H1 (cell line): ENCODE results near the gene SLX4IP. TPM values are rescaled to one million over a fixed set of nuclear protein-coding genes. Genes with fewer than 3 reads are reported as not detected.

Source experiments
- CTCF ChIA-PET: fragments of 300-600 bp; sonication (Branson Sonifier 250); formaldehyde crosslinking; loops from one replicate; lab custom pipeline; 2021; ENCODE audit not compliant: partially characterized antibody; lab: Charles Lee
- POLR2A ChIA-PET: fragments of 300-600 bp; sonication (Branson Sonifier 250); formaldehyde crosslinking; loops from one replicate; lab custom pipeline; 2021; ENCODE audit warnings: inconsistent platforms; ENCODE audit not compliant: partially characterized antibody; lab: Charles Lee
- DNase-seq, 2 experiments: peaks; one replicate each; pipeline versions ENCODE4 v3.0.0 to v3.0.0-alpha.2; 2010 to 2022; ENCODE audit warnings: low spot score in 2 of 2, low read depth in 1 of 2, mixed read lengths in 1 of 2
- FAIRE-seq: peaks from 2 replicates; lab custom pipeline; 2011; peaks lifted over from hg19 to GRCh38; lab: Jason Lieb, UNC
- H2AFZ ChIP-seq: 2 replicates; pipeline ENCODE4 v1.8.1; 2012; ENCODE audit warnings: low read length, inconsistent platforms
- H2AK5ac ChIP-seq: 2 replicates; pipeline ENCODE4 v1.6.1; 2013; ENCODE audit warnings: low read depth, low read length
- H2BK120ac ChIP-seq: replicated peaks from 2 replicates; pipeline ENCODE3; 2013; ENCODE audit warnings: low read depth, low read length, inconsistent platforms
- H2BK12ac ChIP-seq: 2 replicates; pipeline ENCODE4 v1.6.1; 2013; ENCODE audit warnings: low read depth, low read length
- H2BK15ac ChIP-seq: 2 replicates; pipeline ENCODE4 v1.6.1; 2013; ENCODE audit warnings: low read length
- H2BK20ac ChIP-seq: 2 replicates; pipeline ENCODE4 v1.6.1; 2013; ENCODE audit warnings: low read length
- H2BK5ac ChIP-seq: 2 replicates; pipeline ENCODE4 v1.6.1; 2013; ENCODE audit warnings: low read depth, low read length
- H3K14ac ChIP-seq: 2 replicates; pipeline ENCODE4 v1.6.1; 2013; ENCODE audit warnings: inconsistent platforms; ENCODE audit not compliant: insufficient read length
- H3K18ac ChIP-seq: 2 replicates; pipeline ENCODE4 v1.6.1; 2013; ENCODE audit warnings: low read length; ENCODE audit errors: extremely low read depth
- H3K23ac ChIP-seq: 2 replicates; pipeline ENCODE4 v1.6.1; 2013; ENCODE audit warnings: inconsistent platforms; ENCODE audit not compliant: insufficient read length
- H3K23me2 ChIP-seq: 2 replicates; pipeline ENCODE4 v1.6.1; 2013; ENCODE audit warnings: low read depth, low read length
- H3K27ac ChIP-seq: 2 replicates; pipeline ENCODE4 v1.6.1; 2011; ENCODE audit warnings: low read depth, low read length, inconsistent platforms
- H3K27me3 ChIP-seq, 4 experiments: replicated peaks in 1 of 4; 1 replicate in 1 of 4; 2 replicates in 3 of 4; pipeline versions ENCODE4 v1.6.1 to v1.8.1; 2011 to 2013; ENCODE audit warnings: low read length in 3 of 4, mild to moderate bottlenecking in 3 of 4, inconsistent platforms in 2 of 4, mixed read lengths in 2 of 4, moderate library complexity in 1 of 4; ENCODE audit not compliant: control insufficient read depth in 3 of 4, insufficient read depth in 3 of 4; ENCODE audit errors: extremely low read depth in 1 of 4
- H3K36me3 ChIP-seq, 4 experiments: 2 replicates each; pipeline versions ENCODE4 v1.6.1 to v1.8.1; 2011 to 2013; ENCODE audit warnings: mild to moderate bottlenecking in 4 of 4, low read length in 3 of 4, moderate library complexity in 2 of 4, control low read depth in 1 of 4, inconsistent platforms in 1 of 4; ENCODE audit not compliant: insufficient read depth in 4 of 4, control insufficient read depth in 2 of 4
- H3K4ac ChIP-seq: replicated peaks from 2 replicates; pipeline ENCODE3; 2013; ENCODE audit warnings: low read length, low read depth, mixed read lengths, inconsistent platforms; ENCODE audit not compliant: insufficient read length
- H3K4me1 ChIP-seq, 4 experiments: replicated peaks in 1 of 4; 1 replicate in 1 of 4; 2 replicates in 3 of 4; pipeline versions ENCODE4 v1.6.1 to v1.8.1; 2011 to 2013; ENCODE audit warnings: low read length in 3 of 4, inconsistent platforms in 2 of 4, mixed read lengths in 1 of 4; ENCODE audit not compliant: insufficient read depth in 4 of 4, control insufficient read depth in 3 of 4
- H3K4me2 ChIP-seq, 2 experiments: 2 replicates each; pipeline versions ENCODE4 v1.6.1 to v1.8.1; 2011 to 2013; ENCODE audit warnings: low read depth in 2 of 2, low read length in 2 of 2, control low read depth in 1 of 2, inconsistent platforms in 1 of 2, mild to moderate bottlenecking in 1 of 2; ENCODE audit not compliant: insufficient read depth in 1 of 2
- H3K4me3 ChIP-seq, 4 experiments: fragments of 200-600, 300-600 bp in 1 of 4; sonication (generic), shearing (Covaris generic), sonication (Bioruptor Twin) in 1 of 4; 2 replicates each; pipeline versions ENCODE4 v1.5.1 to v1.8.1; 2011 to 2016; ENCODE audit warnings: low read length in 4 of 4, low read depth in 3 of 4, control low read depth in 2 of 4, inconsistent platforms in 2 of 4, mild to moderate bottlenecking in 2 of 4, mixed read lengths in 1 of 4, moderate library complexity in 1 of 4; ENCODE audit not compliant: insufficient read depth in 2 of 4; ENCODE audit errors: extremely low read depth in 1 of 4
- H3K56ac ChIP-seq: replicated peaks from 2 replicates; pipeline ENCODE3; 2013; ENCODE audit warnings: low read depth, mild to moderate bottlenecking, mixed read lengths, low read length, inconsistent platforms; ENCODE audit not compliant: insufficient read length
- H3K79me1 ChIP-seq: 2 replicates; pipeline ENCODE4 v1.6.1; 2013; ENCODE audit warnings: low read depth, low read length, control low read depth
- H3K79me2 ChIP-seq, 2 experiments: 2 replicates each; pipeline versions ENCODE4 v1.6.1 to v1.8.1; 2012 to 2013; ENCODE audit warnings: low read length in 2 of 2, mild to moderate bottlenecking in 2 of 2, inconsistent platforms in 1 of 2; ENCODE audit not compliant: insufficient read depth in 2 of 2, control insufficient read depth in 1 of 2
- H3K9ac ChIP-seq, 4 experiments: replicated peaks in 1 of 4; 1 replicate in 1 of 4; 2 replicates in 3 of 4; pipeline versions ENCODE4 v1.6.1 to v1.8.1; 2011 to 2013; ENCODE audit warnings: low read depth in 3 of 4, low read length in 3 of 4, control low read depth in 2 of 4, mild to moderate bottlenecking in 2 of 4, moderate library complexity in 2 of 4, inconsistent platforms in 1 of 4; ENCODE audit errors: extremely low read depth in 1 of 4
- H3K9me3 ChIP-seq, 2 experiments: 2 replicates each; pipeline versions ENCODE4 v1.6.1 to v1.8.1; 2012 to 2013; ENCODE audit warnings: mild to moderate bottlenecking in 2 of 2, moderate library complexity in 2 of 2, control low read depth in 1 of 2, inconsistent platforms in 1 of 2, low read depth in 1 of 2, low read length in 1 of 2, mixed read lengths in 1 of 2; ENCODE audit not compliant: insufficient read depth in 2 of 2
- H4K20me1 ChIP-seq, 2 experiments: replicated peaks in 1 of 2; 2 replicates each; pipeline versions ENCODE3 to v1.8.1; 2011 to 2013; ENCODE audit warnings: inconsistent platforms in 2 of 2, low read length in 2 of 2, mild to moderate bottlenecking in 1 of 2; ENCODE audit not compliant: insufficient read depth in 2 of 2, control insufficient read depth in 1 of 2
- H4K5ac ChIP-seq: 2 replicates; pipeline ENCODE4 v1.6.1; 2013; ENCODE audit warnings: low read length, low read depth, mixed read lengths, inconsistent platforms; ENCODE audit not compliant: insufficient read length
- H4K8ac ChIP-seq: 2 replicates; pipeline ENCODE4 v1.8.0; 2013; ENCODE audit warnings: mild to moderate bottlenecking, moderate library complexity, low read length, inconsistent platforms; ENCODE audit not compliant: insufficient read depth; ENCODE audit errors: extremely low read depth
- H4K91ac ChIP-seq: replicated peaks from 2 replicates; pipeline ENCODE3; 2013; ENCODE audit warnings: low read length, mixed read lengths, inconsistent platforms; ENCODE audit not compliant: insufficient read length
- ASH2L ChIP-seq: fragments of 200-600, 300-600 bp; sonication (generic); IDR thresholded peaks from one replicate; pipeline ENCODE4 v1.7.1; 2017; ENCODE audit warnings: low read length
- CBX8 ChIP-seq: fragments of 300-800, 300-1000 bp; sonication (generic); IDR thresholded peaks from 2 replicates; pipeline ENCODE4 v1.7.1; 2016; ENCODE audit warnings: low read depth, low read length, borderline replicate concordance
- EZH2 ChIP-seq: fragments of 200-600 bp; sonication (generic); IDR thresholded peaks from 2 replicates; pipeline ENCODE4 v1.7.1; 2012; ENCODE audit warnings: low read depth, mild to moderate bottlenecking, moderate library complexity, low read length, inconsistent platforms; ENCODE audit not compliant: severe bottlenecking
- JUND ChIP-seq: IDR thresholded peaks from 2 replicates; pipeline ENCODE4 v1.6.1; 2011; ENCODE audit warnings: mild to moderate bottlenecking, improper control_type of control experiment, low read length
- KDM5A ChIP-seq: fragments of 200-600 bp; IDR thresholded peaks from 2 replicates; pipeline ENCODE4 v1.7.1; 2012; ENCODE audit warnings: mild to moderate bottlenecking, low read length, inconsistent platforms, mixed read lengths
- POU5F1 ChIP-seq: IDR thresholded peaks from 2 replicates; pipeline ENCODE4 v1.6.1; 2011; ENCODE audit warnings: low read depth, mild to moderate bottlenecking, low read length, moderate library complexity
- SIRT6 ChIP-seq: IDR thresholded peaks from one replicate; pipeline ENCODE4 v1.7.1; 2012; ENCODE audit warnings: low read length, inconsistent platforms
- SIX5 ChIP-seq: IDR thresholded peaks from 2 replicates; pipeline ENCODE4 v1.6.1; 2011; ENCODE audit warnings: mild to moderate bottlenecking, low read depth, low read length
- SP4 ChIP-seq: IDR thresholded peaks from 2 replicates; pipeline ENCODE4 v1.6.1; 2012; ENCODE audit warnings: low read length, inconsistent platforms
- SUZ12 ChIP-seq: fragments of 200-600 bp; sonication (generic); IDR thresholded peaks from 2 replicates; pipeline ENCODE4 v1.6.1; 2012; ENCODE audit warnings: mild to moderate bottlenecking, inconsistent platforms, low read length, moderate library complexity, mixed read lengths
- TAF1 ChIP-seq: IDR thresholded peaks from 2 replicates; pipeline ENCODE4 v1.6.1; 2011; ENCODE audit warnings: mild to moderate bottlenecking, low read depth, low read length
- TEAD4 ChIP-seq: IDR thresholded peaks from 2 replicates; pipeline ENCODE4 v1.6.1; 2012; ENCODE audit warnings: low read depth, low read length, inconsistent platforms, mixed read lengths
- WGBS, 2 experiments: shearing (Covaris generic) in 1 of 2; methylation state at CpG; one replicate each; pipeline versions ENCODE4 v1.1.6 to v1.1.7; 2013 to 2015; ENCODE audit warnings: low lambda C conversion rate in 2 of 2, mixed read lengths in 2 of 2, inconsistent platforms in 1 of 2, low coverage in 1 of 2, missing lambda C conversion rate in 1 of 2; ENCODE audit not compliant: insufficient replicate concordance in 2 of 2, insufficient coverage in 1 of 2, insufficient read length in 1 of 2; ENCODE audit errors: extremely low coverage in 1 of 2, missing lambda C conversion rate in 1 of 2; 5-methylcytosine and 5-hydroxymethylcytosine counted together
- polyA plus RNA-seq, 7 experiments: library from polyadenylated mRNA; depleted of rRNA in 3 of 7; stranded (reverse) in 5 of 7; unstranded in 2 of 7; fragments of >200 nt in 5 of 7; fragments of 200-250 nt in 2 of 7; gene quantifications; 1 replicate in 5 of 7; 2 replicates in 1 of 7; 4 replicates in 1 of 7; pipeline versions ENCODE4 v1.2.1 to v1.2.3, GENCODE V29; 2011 to 2013; ENCODE audit warnings: missing spikeins in 2 of 7, mixed read lengths in 2 of 7
- total RNA-seq: library from RNA; stranded (reverse); fragmentation: NEBNext Ultra II Directional; extraction: Animal tissue kit (Norgen Biotek cat#: 25700); gene quantifications from 2 replicates; pipeline ENCODE4 v1.2.1, GENCODE V29; 2021
- TF ChIP-seq, protein P1 (sequence below): IDR thresholded peaks from 2 replicates; pipeline ENCODE4 v1.6.1; 2011; ENCODE audit warnings: low read depth, mild to moderate bottlenecking, low read length; ENCODE audit not compliant: insufficient read depth
- TF ChIP-seq, protein P2 (sequence below): IDR thresholded peaks from 2 replicates; pipeline ENCODE4 v1.6.1; 2011; ENCODE audit warnings: low read length, improper control_type of control experiment

The SLX4IP gene
- total and polyA plus RNA-seq, 2 of the 8 experiments (the other 6 are each of a cell fraction or from before 2014, with no cell fraction given) = 2.4 to 8.7 TPM

DNA sequence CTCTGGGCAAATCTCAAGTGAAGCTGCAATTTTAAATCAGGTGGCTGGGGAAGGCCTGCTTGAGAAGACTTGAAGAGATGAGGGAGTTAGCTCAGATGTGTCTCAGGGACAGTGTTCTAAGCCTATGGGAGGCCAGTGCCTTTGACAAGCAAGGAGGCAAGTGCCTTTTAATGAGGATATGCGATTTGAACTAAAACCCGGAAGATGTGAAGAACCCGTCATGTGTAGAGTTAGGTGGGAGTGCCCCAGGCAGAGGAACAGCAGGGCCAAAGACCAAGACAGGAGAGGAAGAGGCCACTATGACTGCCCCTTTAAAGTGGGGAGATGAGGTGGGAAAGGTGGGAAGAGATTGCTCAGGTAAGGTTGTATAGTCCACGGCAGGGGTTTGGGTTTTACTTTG lies 71.9 kb downstream of the SLX4IP start:
- H3K56ac ChIP-seq = no peak overlapping the region
- ChIA-PET CTCF (no interaction called here), POLR2A (no interaction called here)
- no peaks in the 10 kb centered on the region for H3K23me2 ChIP-seq
- H4K91ac ChIP-seq = no peak overlapping the region
- no peak overlapping the region for H3K4me2 ChIP-seq
- H3K79me1 ChIP-seq = peaks cover 4% of the 10 kb centered on the region; the same call in 1 of the 2 replicates
- H4K5ac ChIP-seq = no peak overlapping the region
- FAIRE-seq (no peak), DNase-seq (no peak)
- H2BK12ac ChIP-seq = no peak overlapping the region
- H2BK15ac ChIP-seq = no peak overlapping the region
- 91% methylated on average over 4 of the region's 4 CpGs; no CpG with 5 or more reads in 1 of the 2 experiments for WGBS, 2 experiments
- no peak overlapping the region for H2BK5ac ChIP-seq
- H3K27ac ChIP-seq = no peak overlapping the region
- H3K4ac ChIP-seq = no peak overlapping the region
- no peak overlapping the region for H2AK5ac ChIP-seq
- H4K8ac ChIP-seq = no peak overlapping the region
- H3K14ac ChIP-seq = no peak overlapping the region
- no peak overlapping the region for H3K9ac ChIP-seq
- no peak overlapping the region for H3K4me3 ChIP-seq
- no peak overlapping the region for H3K18ac ChIP-seq
- no peak overlapping the region for H2AFZ ChIP-seq
- no peaks in the 10 kb centered on the region for H3K27me3 ChIP-seq
- peaks cover 3 to 5% of the 10 kb centered on the region in 2 experiments; a peak in 1 of 4 replicates for H3K79me2 ChIP-seq
- H3K23ac ChIP-seq = no peak overlapping the region
- peaks cover 2 to 8% (median 6%) of the 10 kb centered on the region in 4 experiments for H3K4me1 ChIP-seq
- no peaks in the 10 kb centered on the region for H3K36me3 ChIP-seq
- H2BK120ac ChIP-seq = no peak overlapping the region
- H3K9me3 ChIP-seq = no peaks in the 10 kb centered on the region
- H4K20me1 ChIP-seq = no peaks in the 10 kb centered on the region
- H2BK20ac ChIP-seq = no peak overlapping the region
- TF ChIP-seq KDM5A (no peak), SIRT6 (no peak), POU5F1 (no peak), ASH2L (no peak), CBX8 (no peak), SIX5 (no peak), JUND (no peak), EZH2 (no peak), TEAD4 (no peak), TAF1 (no peak), SP4 (no peak), SUZ12 (no peak)
- TF ChIP-seq, protein P1, sequence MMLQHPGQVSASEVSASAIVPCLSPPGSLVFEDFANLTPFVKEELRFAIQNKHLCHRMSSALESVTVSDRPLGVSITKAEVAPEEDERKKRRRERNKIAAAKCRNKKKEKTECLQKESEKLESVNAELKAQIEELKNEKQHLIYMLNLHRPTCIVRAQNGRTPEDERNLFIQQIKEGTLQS = no peak
- TF ChIP-seq, protein P2, sequence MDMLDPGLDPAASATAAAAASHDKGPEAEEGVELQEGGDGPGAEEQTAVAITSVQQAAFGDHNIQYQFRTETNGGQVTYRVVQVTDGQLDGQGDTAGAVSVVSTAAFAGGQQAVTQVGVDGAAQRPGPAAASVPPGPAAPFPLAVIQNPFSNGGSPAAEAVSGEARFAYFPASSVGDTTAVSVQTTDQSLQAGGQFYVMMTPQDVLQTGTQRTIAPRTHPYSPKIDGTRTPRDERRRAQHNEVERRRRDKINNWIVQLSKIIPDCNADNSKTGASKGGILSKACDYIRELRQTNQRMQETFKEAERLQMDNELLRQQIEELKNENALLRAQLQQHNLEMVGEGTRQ = no peak
